ENCODE data around the gene TNIK.

The TNIK gene

GRCh38 chr3:171113716-171114115, 346.5 kb downstream of the TNIK start:
- DNase-seq, result peak; percentile 30

- DNase-seq, result no peak
Observed at GRCh38 chr3:171110715-171111114, 349.5 kb downstream of the TNIK start.

- no peak for DNase-seq
Observed at GRCh38 chr3:171108066-171108465, 352.1 kb downstream of the TNIK start.

- no peak for DNase-seq
Observed at GRCh38 chr3:171103185-171103584, 357.0 kb downstream of the TNIK start.

GRCh38 chr3:171101982-171102641, 358.1 kb downstream of the TNIK start:
- DNase-seq, result no peak

GRCh38 chr3:171099911-171100310, 360.3 kb downstream of the TNIK start:
- DNase-seq, result no peak

- DNase-seq, result no peak
Observed at GRCh38 chr3:171095063-171095462, 365.1 kb downstream of the TNIK start.

- no peak for DNase-seq
Observed at GRCh38 chr3:171094411-171094810, 365.8 kb downstream of the TNIK start.

- DNase-seq, result no peak
Observed at GRCh38 chr3:171093462-171093861, 366.7 kb downstream of the TNIK start.

GRCh38 chr3:171092467-171092911, 367.7 kb downstream of the TNIK start:
- no peak for DNase-seq

- no peak for DNase-seq
Observed at GRCh38 chr3:171090321-171090720, 369.9 kb downstream of the TNIK start.

GRCh38 chr3:171088964-171089754, 371.0 kb downstream of the TNIK start:
- DNase-seq, result no peak

GRCh38 chr3:171088496-171088895, 371.7 kb downstream of the TNIK start:
- DNase-seq, result no peak

GRCh38 chr3:171086914-171087313, 373.3 kb downstream of the TNIK start:
- DNase-seq, result no peak

GRCh38 chr3:171077261-171077660, 382.9 kb downstream of the TNIK start:
- DNase-seq, result no peak

- no peak for DNase-seq
Observed at GRCh38 chr3:171072432-171072831, 387.8 kb downstream of the TNIK start.

- DNase-seq, result no peak
Observed at GRCh38 chr3:171068658-171069057, 391.5 kb downstream of the TNIK start.

GRCh38 chr3:171066206-171066605, 394.0 kb downstream of the TNIK start:
- no peak for DNase-seq

- DNase-seq, result no peak
Observed at GRCh38 chr3:171065732-171066131, 394.5 kb downstream of the TNIK start.

- DNase-seq, result no peak
Observed at GRCh38 chr3:171064461-171064860, 395.7 kb downstream of the TNIK start.

GRCh38 chr3:171061749-171062148, 398.5 kb downstream of the TNIK start:
- no peak for DNase-seq

GRCh38 chr3:171059978-171060377, 400.2 kb downstream of the TNIK start:
- no peak for DNase-seq

- DNase-seq, result no peak
Observed at GRCh38 chr3:171058873-171059603, 401.2 kb downstream of the TNIK start.

GRCh38 chr3:171058058-171058457, 402.1 kb downstream of the TNIK start:
- DNase-seq, result no peak
